ENCODE results near the gene CHRNA1.

GRCh38 chr2:174773215-174773614, 8.9 kb upstream of the CHRNA1 start:
- no peak for TF ChIP-seq POLR2A (IDR thresholded peaks at IDR 0.05)
- no peak for TF ChIP-seq CTCF (IDR thresholded peaks at IDR 0.05)
